Measurements from ENCODE around the gene FUT1.

DNA sequence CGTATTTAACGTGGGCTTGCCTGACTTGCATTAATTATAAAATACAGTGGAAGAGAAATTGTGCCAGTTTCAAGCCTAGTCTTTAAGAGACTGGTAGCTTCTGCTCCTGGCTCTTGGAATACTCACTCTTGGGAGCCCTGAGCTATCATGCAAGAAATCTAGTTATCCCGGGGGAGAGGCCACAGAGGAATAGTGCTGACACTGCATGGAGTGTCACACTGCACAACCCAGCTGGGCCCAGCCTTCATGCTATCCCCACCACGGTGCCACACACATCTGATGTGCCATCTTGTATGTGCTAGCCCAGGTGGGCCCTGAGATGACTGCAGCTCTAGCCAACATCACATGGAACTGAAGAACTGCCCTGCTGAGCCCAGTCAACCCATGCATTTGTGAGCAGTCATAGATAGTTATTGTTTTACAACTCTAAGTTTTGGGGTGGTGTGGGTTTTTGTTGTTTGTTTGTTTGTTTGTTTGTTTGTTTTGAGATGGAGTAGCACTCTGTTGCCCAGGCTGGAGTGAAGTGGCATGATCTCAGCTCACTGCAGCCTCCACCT is 41.3 kb downstream of the FUT1 start:
- TF ChIP-seq, protein P1, sequence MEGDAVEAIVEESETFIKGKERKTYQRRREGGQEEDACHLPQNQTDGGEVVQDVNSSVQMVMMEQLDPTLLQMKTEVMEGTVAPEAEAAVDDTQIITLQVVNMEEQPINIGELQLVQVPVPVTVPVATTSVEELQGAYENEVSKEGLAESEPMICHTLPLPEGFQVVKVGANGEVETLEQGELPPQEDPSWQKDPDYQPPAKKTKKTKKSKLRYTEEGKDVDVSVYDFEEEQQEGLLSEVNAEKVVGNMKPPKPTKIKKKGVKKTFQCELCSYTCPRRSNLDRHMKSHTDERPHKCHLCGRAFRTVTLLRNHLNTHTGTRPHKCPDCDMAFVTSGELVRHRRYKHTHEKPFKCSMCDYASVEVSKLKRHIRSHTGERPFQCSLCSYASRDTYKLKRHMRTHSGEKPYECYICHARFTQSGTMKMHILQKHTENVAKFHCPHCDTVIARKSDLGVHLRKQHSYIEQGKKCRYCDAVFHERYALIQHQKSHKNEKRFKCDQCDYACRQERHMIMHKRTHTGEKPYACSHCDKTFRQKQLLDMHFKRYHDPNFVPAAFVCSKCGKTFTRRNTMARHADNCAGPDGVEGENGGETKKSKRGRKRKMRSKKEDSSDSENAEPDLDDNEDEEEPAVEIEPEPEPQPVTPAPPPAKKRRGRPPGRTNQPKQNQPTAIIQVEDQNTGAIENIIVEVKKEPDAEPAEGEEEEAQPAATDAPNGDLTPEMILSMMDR (IDR thresholded peaks at IDR 0.05): no peak
- TF ChIP-seq EP300 (IDR thresholded peaks at IDR 0.05): no peak

Data from gastroesophageal sphincter (tissue), 3 donors.